A673 (cell line): ENCODE measurements around the gene SECISBP2.

Experiments
- EZH2 ChIP-seq: fragments of 200-600 bp; sonication (generic); IDR thresholded peaks from 2 replicates; pipeline ENCODE4 v1.6.1; 2017; ENCODE audit warnings: borderline replicate concordance, low read depth, mild to moderate bottlenecking, mixed read lengths, antibody characterized with exemption, low read length; ENCODE audit not compliant: poor library complexity, severe bottlenecking
- TF ChIP-seq, protein P1 (sequence below): fragments of 300-800, 200-600 bp; sonication (generic); conservative IDR thresholded peaks from 2 replicates; pipeline ENCODE4 v1.5.1; 2017; ENCODE audit warnings: low read depth, mild to moderate bottlenecking, antibody characterized with exemption, low read length, moderate library complexity, mixed read lengths

GRCh38 chr9:89277454-89277853, 40.8 kb upstream of the SECISBP2 start:
- TF ChIP-seq, protein P1, sequence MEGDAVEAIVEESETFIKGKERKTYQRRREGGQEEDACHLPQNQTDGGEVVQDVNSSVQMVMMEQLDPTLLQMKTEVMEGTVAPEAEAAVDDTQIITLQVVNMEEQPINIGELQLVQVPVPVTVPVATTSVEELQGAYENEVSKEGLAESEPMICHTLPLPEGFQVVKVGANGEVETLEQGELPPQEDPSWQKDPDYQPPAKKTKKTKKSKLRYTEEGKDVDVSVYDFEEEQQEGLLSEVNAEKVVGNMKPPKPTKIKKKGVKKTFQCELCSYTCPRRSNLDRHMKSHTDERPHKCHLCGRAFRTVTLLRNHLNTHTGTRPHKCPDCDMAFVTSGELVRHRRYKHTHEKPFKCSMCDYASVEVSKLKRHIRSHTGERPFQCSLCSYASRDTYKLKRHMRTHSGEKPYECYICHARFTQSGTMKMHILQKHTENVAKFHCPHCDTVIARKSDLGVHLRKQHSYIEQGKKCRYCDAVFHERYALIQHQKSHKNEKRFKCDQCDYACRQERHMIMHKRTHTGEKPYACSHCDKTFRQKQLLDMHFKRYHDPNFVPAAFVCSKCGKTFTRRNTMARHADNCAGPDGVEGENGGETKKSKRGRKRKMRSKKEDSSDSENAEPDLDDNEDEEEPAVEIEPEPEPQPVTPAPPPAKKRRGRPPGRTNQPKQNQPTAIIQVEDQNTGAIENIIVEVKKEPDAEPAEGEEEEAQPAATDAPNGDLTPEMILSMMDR, result no peak
- TF ChIP-seq EZH2, result no peak
